NT2/D1 (cell line): ENCODE measurements around the gene RBFOX1.

Source experiments
- YY1 ChIP-seq: IDR thresholded peaks from 2 replicates; pipeline ENCODE4 v1.6.1; 2011; ENCODE audit not compliant: insufficient read length, insufficient read depth
- ZNF274 ChIP-seq: IDR thresholded peaks from 2 replicates; pipeline ENCODE4 v1.6.1; 2011; ENCODE audit warnings: mild to moderate bottlenecking, low read depth, low read length

GRCh38 chr16:7650431-7650830, 317.8 kb downstream of the RBFOX1 start:
- TF ChIP-seq ZNF274 (no peak), YY1 (no peak)
